H9 (cell line): Measurements from ENCODE around the gene LGALS7B. TPM values are rescaled to one million over a fixed set of nuclear protein-coding genes. Genes with fewer than 3 reads are reported as not detected.

Experiments
- DNase-seq: peaks from one replicate; pipeline ENCODE4 v3.0.0-alpha.2; 2017
- H2AFZ ChIP-seq: one replicate; pipeline ENCODE4 v1.6.1; 2013; ENCODE audit warnings: mild to moderate bottlenecking, low read length, control low read depth, moderate library complexity
- H2AK5ac ChIP-seq: 2 replicates; pipeline ENCODE4 v1.6.1; 2013; ENCODE audit warnings: low read length, control low read depth, mixed read lengths; ENCODE audit not compliant: insufficient read length
- H2BK120ac ChIP-seq: one replicate; pipeline ENCODE4 v1.6.1; 2013; ENCODE audit warnings: low read depth, mild to moderate bottlenecking, low read length, control low read depth, inconsistent platforms; ENCODE audit not compliant: poor library complexity, severe bottlenecking
- H2BK12ac ChIP-seq: 2 replicates; pipeline ENCODE4 v1.6.1; 2013; ENCODE audit warnings: low read length, control low read depth, mixed read lengths, low read depth; ENCODE audit not compliant: insufficient read length
- H2BK15ac ChIP-seq: 2 replicates; pipeline ENCODE4 v1.6.1; 2013; ENCODE audit warnings: low read depth, low read length, control low read depth
- H2BK20ac ChIP-seq: one replicate; pipeline ENCODE4 v1.6.1; 2013; ENCODE audit warnings: low read depth, mild to moderate bottlenecking, low read length, control low read depth, inconsistent platforms; ENCODE audit not compliant: poor library complexity, severe bottlenecking
- H2BK5ac ChIP-seq: 2 replicates; pipeline ENCODE4 v1.6.1; 2013; ENCODE audit warnings: low read length, control low read depth, mixed read lengths; ENCODE audit not compliant: insufficient read length
- H3K14ac ChIP-seq: 2 replicates; pipeline ENCODE4 v1.6.1; 2013; ENCODE audit warnings: low read length, control low read depth; ENCODE audit not compliant: insufficient read depth
- H3K18ac ChIP-seq: 2 replicates; pipeline ENCODE4 v1.6.1; 2013; ENCODE audit warnings: low read depth, mild to moderate bottlenecking, mixed read lengths, low read length, control low read depth; ENCODE audit not compliant: insufficient read length
- H3K23ac ChIP-seq: 2 replicates; pipeline ENCODE4 v1.6.1; 2013; ENCODE audit warnings: low read length, control low read depth, mixed read lengths, low read depth; ENCODE audit not compliant: insufficient read length
- H3K23me2 ChIP-seq: 2 replicates; pipeline ENCODE4 v1.6.1; 2013; ENCODE audit warnings: low read depth, mild to moderate bottlenecking, mixed read lengths, low read length, control low read depth; ENCODE audit not compliant: insufficient read length, poor library complexity, severe bottlenecking
- H3K27ac ChIP-seq: 2 replicates; pipeline ENCODE4 v1.5.1; 2013; ENCODE audit warnings: low read length, control low read depth, mixed read lengths, low read depth; ENCODE audit not compliant: insufficient read length
- H3K27me3 ChIP-seq: 2 replicates; pipeline ENCODE4 v1.6.1; 2013; ENCODE audit warnings: low read length, control low read depth, inconsistent platforms; ENCODE audit not compliant: insufficient read depth
- H3K4ac ChIP-seq: 2 replicates; pipeline ENCODE4 v1.6.1; 2013; ENCODE audit warnings: low read depth, mild to moderate bottlenecking, control low read depth, inconsistent platforms, low read length, moderate library complexity
- H3K4me1 ChIP-seq: 2 replicates; pipeline ENCODE4 v1.6.1; 2013; ENCODE audit warnings: low read length, control low read depth, inconsistent platforms; ENCODE audit not compliant: insufficient read depth
- H3K4me2 ChIP-seq: 2 replicates; pipeline ENCODE4 v1.6.1; 2013; ENCODE audit warnings: low read length, control low read depth, mixed read lengths; ENCODE audit not compliant: insufficient read length, insufficient read depth
- H3K56ac ChIP-seq: 2 replicates; pipeline ENCODE4 v1.6.1; 2013; ENCODE audit warnings: low read depth, mild to moderate bottlenecking, mixed read lengths, low read length, control low read depth; ENCODE audit not compliant: insufficient read length
- H3K79me1 ChIP-seq: 2 replicates; pipeline ENCODE4 v1.6.1; 2013; ENCODE audit warnings: low read depth, mild to moderate bottlenecking, moderate library complexity, low read length, control low read depth, inconsistent platforms; ENCODE audit not compliant: insufficient read depth, poor library complexity, severe bottlenecking
- H3K79me2 ChIP-seq: 2 replicates; pipeline ENCODE4 v1.6.1; 2013; ENCODE audit warnings: low read length, control low read depth, inconsistent platforms; ENCODE audit not compliant: insufficient read depth
- H3K9ac ChIP-seq: 2 replicates; pipeline ENCODE4 v1.6.1; 2013; ENCODE audit warnings: low read length, control low read depth, mixed read lengths; ENCODE audit not compliant: insufficient read length; ENCODE audit errors: extremely low read depth
- H3K9me3 ChIP-seq: one replicate; pipeline ENCODE4 v1.6.1; 2013; ENCODE audit warnings: low read depth, low read length, inconsistent platforms; ENCODE audit not compliant: control insufficient read depth
- H3T11ph ChIP-seq: one replicate; pipeline ENCODE4 v1.6.1; 2013; ENCODE audit warnings: mild to moderate bottlenecking, low read length, control low read depth, inconsistent platforms
- H4K20me1 ChIP-seq: one replicate; pipeline ENCODE4 v1.6.1; 2013; ENCODE audit not compliant: control insufficient read depth, insufficient read length, insufficient read depth
- H4K5ac ChIP-seq: 2 replicates; pipeline ENCODE4 v1.6.1; 2013; ENCODE audit warnings: low read depth, mild to moderate bottlenecking, mixed read lengths, low read length, control low read depth; ENCODE audit not compliant: insufficient read length
- H4K8ac ChIP-seq: replicated peaks from 2 replicates; pipeline ENCODE4 v1.6.1; 2013; ENCODE audit warnings: low read length, control low read depth, mixed read lengths, low read depth; ENCODE audit not compliant: insufficient read length
- H4K91ac ChIP-seq: 2 replicates; pipeline ENCODE4 v1.6.1; 2013; ENCODE audit warnings: low read depth, mild to moderate bottlenecking, moderate library complexity, mixed read lengths, low read length, control low read depth; ENCODE audit not compliant: insufficient read length
- H3K27ac Mint-ChIP-seq, 3 experiments: 2 replicates in 2 of 3; 3 replicates in 1 of 3; pipeline ENCODE4 v1.8.0; 2020 to 2021; ENCODE audit warnings: mixed read lengths in 3 of 3, mild to moderate bottlenecking in 1 of 3, moderate library complexity in 1 of 3
- H3K27me3 Mint-ChIP-seq: 2 replicates; pipeline ENCODE4 v1.8.0; 2021; ENCODE audit warnings: low read depth, mild to moderate bottlenecking, moderate library complexity, mixed read lengths
- H3K36me3 Mint-ChIP-seq, 3 experiments: 2 replicates in 2 of 3; 3 replicates in 1 of 3; pipeline ENCODE4 v1.8.0; 2020 to 2021; ENCODE audit warnings: low read depth in 3 of 3, mixed read lengths in 3 of 3; ENCODE audit not compliant: insufficient read depth in 1 of 3
- H3K4me1 Mint-ChIP-seq, 2 experiments: 2 replicates each; pipeline ENCODE4 v1.8.0; 2020; ENCODE audit warnings: mixed read lengths in 2 of 2
- H3K4me3 Mint-ChIP-seq, 2 experiments: 2 replicates in 1 of 2; 3 replicates in 1 of 2; pipeline ENCODE4 v1.8.0; 2020 to 2021; ENCODE audit warnings: mild to moderate bottlenecking in 2 of 2, mixed read lengths in 2 of 2, moderate library complexity in 1 of 2
- H3K9me3 Mint-ChIP-seq, 2 experiments: 2 replicates in 1 of 2; 3 replicates in 1 of 2; pipeline ENCODE4 v1.8.0; 2020; ENCODE audit warnings: mild to moderate bottlenecking in 2 of 2, mixed read lengths in 2 of 2, moderate library complexity in 1 of 2
- CTCF ChIP-seq: fragments of 200-600 bp; sonication (generic); conservative IDR thresholded peaks from 3 replicates; pipeline ENCODE4 v1.8.0; 2021; ENCODE audit warnings: antibody characterized with exemption, mild to moderate bottlenecking
- WGBS: extraction: QIAGEN DNeasy Blood & Tissue Kit; methylation state at CpG from one replicate; pipeline ENCODE4 v1.1.7; 2013; ENCODE audit warnings: missing lambda C conversion rate, low lambda C conversion rate, mixed read lengths; ENCODE audit not compliant: insufficient read length; ENCODE audit errors: extremely low coverage; 5-methylcytosine and 5-hydroxymethylcytosine counted together
- total RNA-seq: library from RNA; stranded (reverse); gene quantifications from 2 replicates; pipeline ENCODE4 v1.2.1, GENCODE V29; 2021

Gene LGALS7B
- total RNA-seq, 1 experiment from 2014 or later = 0.90 TPM

GRCh38 chr19:38740932-38741331, 48.1 kb upstream of the LGALS7B start:
- H3K18ac ChIP-seq = no peak overlapping the region
- H4K91ac ChIP-seq = no peak overlapping the region
- no peak overlapping the region for H3K4me3 Mint-ChIP-seq
- H3K4me1 Mint-ChIP-seq = peaks cover 2 to 11% of the 10 kb centered on the region in 2 experiments; a peak in 2 of 4 replicates
- H3K79me1 ChIP-seq = no peaks in the 10 kb centered on the region
- H3K4ac ChIP-seq = no peak overlapping the region
- peaks cover 29% of the 10 kb centered on the region for H3K27me3 Mint-ChIP-seq
- no peak overlapping the region for H2BK5ac ChIP-seq
- peaks cover 0 to 6% (median 0%) of the 10 kb centered on the region in 3 experiments; a peak in 3 of 7 replicates for H3K36me3 Mint-ChIP-seq
- H4K5ac ChIP-seq = no peak overlapping the region
- no peak for TF ChIP-seq CTCF
- no peak overlapping the region for H3K23ac ChIP-seq
- H2AK5ac ChIP-seq = no peak overlapping the region
- no peaks in the 10 kb centered on the region for H4K20me1 ChIP-seq
- no peak overlapping the region for H3K27ac Mint-ChIP-seq
- H2BK15ac ChIP-seq = no peak overlapping the region
- peaks cover 3% of the 10 kb centered on the region for H3K23me2 ChIP-seq
- H3K4me1 ChIP-seq = no peaks in the 10 kb centered on the region
- no peaks in the 10 kb centered on the region; the same call in 1 of the 2 replicates for H3K27me3 ChIP-seq
- no peak overlapping the region for H2AFZ ChIP-seq
- DNase-seq = no peak
- H3K14ac ChIP-seq = no peak overlapping the region
- no peak overlapping the region for H3T11ph ChIP-seq
- no peak overlapping the region for H2BK12ac ChIP-seq
- H2BK20ac ChIP-seq = no peak overlapping the region
- no peak overlapping the region for H3K9ac ChIP-seq
- no peak overlapping the region for H4K8ac ChIP-seq
- H3K4me2 ChIP-seq = no peak overlapping the region
- H2BK120ac ChIP-seq = no peak overlapping the region
- H3K9me3 Mint-ChIP-seq = no peaks in the 10 kb centered on the region; a peak in 1 of 5 replicates
- no peak overlapping the region for H3K27ac ChIP-seq
- H3K9me3 ChIP-seq = no peaks in the 10 kb centered on the region
- H3K79me2 ChIP-seq = no peaks in the 10 kb centered on the region
- no CpG with 5 or more reads among the region's 2 CpGs for WGBS
- H3K56ac ChIP-seq = no peak overlapping the region
